Activated CD4-positive, alpha-beta T cell treated with anti-CD3 and anti-CD28 coated beads, Interleukin-2, amount 50 U/mL, for 16 hours (primary cell): ENCODE measurements around the gene GRB10.
"Not testable (repeated sequence)": the region's sequence is repeated elsewhere in the genome, so short reads cannot be mapped to it uniquely, and the experiment has no call there.

Experiments used
- DNase-seq: peaks from one replicate; pipeline ENCODE4 v3.0.0-alpha.2; 2020

The GRB10 gene

DNA sequence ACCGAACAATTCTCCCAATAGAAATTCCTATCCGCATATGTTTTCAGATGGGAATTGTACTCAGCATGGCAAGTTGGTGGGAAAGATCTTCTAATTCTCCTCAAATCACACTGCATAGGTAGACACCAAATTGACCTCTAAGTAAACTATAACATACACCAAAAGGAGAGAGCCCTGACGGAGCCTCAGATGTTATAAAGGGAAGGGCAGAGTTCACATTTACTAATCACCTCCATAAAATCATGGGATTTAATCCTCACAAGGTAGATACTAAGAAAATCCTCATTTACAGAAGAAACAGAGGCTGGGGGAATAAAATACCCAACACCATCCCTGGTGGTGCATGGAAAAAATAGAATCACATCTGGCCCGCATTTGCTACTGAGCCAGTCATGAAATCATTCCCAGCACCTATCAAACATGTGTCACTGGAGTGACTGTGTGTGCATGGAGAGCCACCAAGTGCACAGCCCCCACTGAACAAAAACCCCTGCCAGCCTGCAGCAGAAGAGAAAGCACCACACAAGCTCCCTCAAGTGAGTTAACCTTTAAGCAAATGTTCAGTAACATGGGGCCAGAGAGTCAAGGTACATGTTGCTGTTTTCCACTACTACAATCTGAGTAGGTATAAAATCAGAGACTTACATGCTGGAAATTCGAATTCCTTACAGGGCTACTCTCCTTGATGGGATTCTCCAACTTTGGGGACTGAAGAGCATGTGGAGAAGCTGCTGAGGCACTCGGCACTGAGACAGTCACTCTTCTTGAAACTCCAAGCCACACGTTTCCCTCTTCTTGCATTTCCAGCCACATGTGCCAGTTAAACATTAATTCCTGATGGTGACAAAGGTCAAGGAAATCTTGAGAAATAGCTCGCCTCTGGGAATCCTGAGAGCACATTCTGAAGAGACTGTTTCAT, 217.8 kb downstream of the GRB10 start, which contains the start of gene DDC:
TSS of gene DDC (minus strand) at position 766 of the 919 bp plus-strand sequence. CDS start 21,320 bp downstream, outside the sequence.
- no peak for DNase-seq

DNA sequence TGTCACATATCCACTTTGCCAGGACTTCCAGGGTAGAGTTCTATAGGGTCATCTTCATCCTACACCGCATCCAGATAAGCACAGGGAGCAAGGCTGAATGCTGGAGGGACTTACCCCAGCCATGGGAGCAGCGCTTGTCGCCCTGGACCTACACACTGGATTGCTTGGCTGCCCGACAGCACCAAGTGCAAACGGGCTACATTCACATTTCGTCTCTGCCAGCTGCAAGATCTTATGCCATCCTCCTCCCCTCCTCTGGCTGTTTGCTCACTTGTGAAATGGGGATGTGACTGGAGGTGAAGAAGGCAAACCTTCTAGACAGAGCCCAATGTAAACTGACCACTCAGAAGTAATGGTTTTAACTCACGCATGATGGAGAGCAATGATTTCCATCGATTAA, 218.5 kb downstream of the GRB10 start:
- DNase-seq, result no peak

GRCh38 chr7:50562136-50562535, 220.6 kb downstream of the GRB10 start:
- no peak for DNase-seq

DNA sequence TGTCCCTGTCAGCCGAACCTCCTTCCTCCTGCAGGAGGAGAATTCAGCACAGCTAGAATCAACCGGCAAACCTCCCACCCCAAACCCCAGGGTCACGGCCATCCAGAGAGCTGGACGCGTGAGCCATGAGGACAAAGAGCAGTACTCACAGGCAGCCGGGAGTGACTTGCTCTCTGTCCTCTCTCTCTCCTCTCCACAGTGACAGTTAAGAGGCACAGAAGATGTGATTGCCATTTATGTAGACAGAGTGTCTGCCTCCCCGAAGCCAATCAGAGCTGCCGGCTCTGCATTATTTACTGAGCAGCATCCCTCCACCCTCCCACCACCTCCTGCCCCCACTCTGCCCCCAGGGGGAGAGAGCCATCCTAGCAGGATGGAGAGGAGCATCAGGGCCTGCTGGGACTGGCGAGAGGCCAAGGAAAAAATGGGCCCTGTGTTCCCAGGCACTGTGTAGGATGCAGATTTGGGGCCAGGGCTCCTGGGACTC, 221.8 kb downstream of the GRB10 start:
- DNase-seq, result no peak

GRCh38 chr7:50559881-50560280, 222.8 kb downstream of the GRB10 start:
- DNase-seq, result no peak

- no peak for DNase-seq
Observed at GRCh38 chr7:50558294-50559053, 224.2 kb downstream of the GRB10 start.

DNA sequence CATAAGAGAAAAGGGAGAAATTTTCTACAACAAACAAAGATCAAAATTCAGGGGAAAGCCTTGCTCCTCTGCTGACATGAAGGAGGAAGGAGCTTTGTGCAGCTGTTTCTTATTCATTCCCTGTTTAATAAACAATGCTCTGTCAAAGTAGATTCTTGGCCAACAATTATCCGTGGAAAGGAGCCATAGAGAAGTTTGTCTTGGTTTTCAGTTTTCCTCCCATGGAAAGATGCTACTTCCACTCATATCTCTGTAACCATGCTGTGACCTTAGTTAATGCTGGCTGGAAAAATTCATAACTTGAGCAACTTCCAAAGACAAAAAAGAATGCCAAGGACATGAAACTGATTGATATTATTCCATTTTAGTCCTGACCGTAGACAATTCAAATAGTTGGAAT, 225.6 kb downstream of the GRB10 start:
- no peak for DNase-seq

DNA sequence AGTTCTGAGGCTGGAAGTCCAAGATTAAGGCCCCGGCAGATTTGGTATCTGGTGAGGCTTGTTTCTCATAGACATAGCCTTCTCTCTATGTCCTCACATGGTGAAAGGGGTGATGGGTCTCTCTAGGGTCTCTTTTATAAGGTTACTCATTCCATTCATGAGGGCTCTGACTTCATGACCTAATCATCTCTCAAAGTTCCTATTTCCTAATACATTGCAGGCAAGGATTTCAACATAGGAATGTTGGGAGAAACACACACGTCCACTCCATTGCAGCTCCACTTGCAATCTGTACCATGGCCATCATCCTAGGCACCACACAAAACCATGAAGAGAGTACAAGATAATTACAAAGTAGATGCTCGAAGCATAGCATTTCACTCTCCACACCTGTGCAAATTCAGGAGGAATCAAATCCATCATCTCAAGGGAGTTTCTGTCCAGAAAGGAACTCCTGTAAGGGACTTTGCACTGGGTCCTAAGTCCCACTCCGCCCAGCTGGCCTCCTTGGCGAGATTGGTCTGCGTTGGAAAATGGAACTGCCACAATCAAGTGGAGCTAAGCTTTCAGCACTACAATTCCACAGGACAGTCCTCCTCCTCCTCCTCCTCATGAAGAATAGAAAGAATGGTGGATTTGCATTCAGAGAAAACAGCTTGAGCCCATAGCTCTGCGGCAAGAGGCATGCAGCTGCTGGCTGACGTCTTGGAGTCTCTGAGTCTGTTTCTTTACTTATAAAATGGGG, 226.3 kb downstream of the GRB10 start:
- no peak for DNase-seq

DNA sequence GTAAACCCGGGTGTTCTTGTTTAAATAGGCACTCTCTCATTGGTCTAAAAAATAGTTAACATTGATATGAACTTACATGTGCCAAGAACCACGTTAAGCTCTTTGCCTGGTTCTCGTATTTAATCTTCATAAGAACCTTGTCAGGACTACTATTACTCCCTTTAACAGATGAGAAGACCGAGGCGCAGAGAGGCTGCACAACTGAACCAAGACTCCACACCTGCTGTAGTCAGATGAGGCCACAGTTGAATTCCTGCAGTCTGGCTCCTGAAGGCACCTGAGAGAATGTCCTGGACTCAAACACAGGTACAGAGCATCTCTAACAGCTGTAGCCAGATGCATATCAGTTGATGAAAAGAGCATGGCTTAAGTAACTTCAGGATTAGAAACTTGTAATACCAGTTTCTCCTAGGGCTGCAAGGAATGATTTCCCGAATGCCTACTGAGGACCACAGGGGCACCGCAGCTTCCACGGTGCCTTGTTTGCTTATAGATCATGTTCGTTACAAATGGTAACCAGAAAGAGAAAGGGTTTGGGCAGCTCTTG, 227.0 kb downstream of the GRB10 start:
- no peak for DNase-seq

- no peak for DNase-seq
Observed at GRCh38 chr7:50554431-50555322, 228.0 kb downstream of the GRB10 start.

GRCh38 chr7:50553973-50554372, 228.7 kb downstream of the GRB10 start:
- DNase-seq, result no peak

DNA sequence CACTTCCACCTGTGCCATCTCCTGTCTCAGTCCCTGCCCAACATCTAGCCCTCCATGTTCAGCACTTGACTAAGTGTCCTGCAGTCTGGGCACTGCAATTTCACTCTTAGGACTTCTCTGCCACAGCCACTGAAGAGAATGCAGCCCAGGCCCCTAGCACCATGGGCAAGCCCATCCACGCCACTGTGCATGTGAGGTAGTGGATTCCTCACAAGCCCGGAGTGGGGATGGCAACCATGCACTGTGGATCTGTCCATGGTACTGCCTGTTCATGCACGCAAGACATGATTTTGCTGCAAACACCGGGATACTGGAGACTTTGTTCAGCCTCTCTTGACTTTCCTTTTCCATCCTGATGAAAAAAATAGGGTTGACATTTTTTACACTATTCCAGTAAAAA, 229.8 kb downstream of the GRB10 start:
- no peak for DNase-seq

DNA sequence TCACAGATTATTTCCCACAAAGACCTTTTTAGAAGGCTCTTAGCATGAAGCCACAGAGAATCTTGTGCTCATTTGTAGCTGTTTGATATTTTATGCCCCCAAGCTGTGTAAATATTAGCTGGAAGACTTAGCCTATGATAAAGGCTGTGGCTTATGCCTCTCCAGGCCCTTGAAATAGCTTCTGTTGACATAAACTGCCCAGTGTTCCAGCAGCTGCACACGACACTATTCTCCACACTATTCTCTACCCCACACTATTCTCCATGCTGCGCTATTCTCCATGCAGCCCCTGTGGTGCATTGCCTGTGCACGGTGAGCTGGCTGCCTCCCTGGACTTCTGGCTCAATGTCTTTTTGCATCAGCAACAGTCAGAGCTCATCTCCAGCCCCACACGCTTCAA, 230.6 kb downstream of the GRB10 start:
- no peak for DNase-seq

- DNase-seq, result not testable (repeated sequence)
Observed at GRCh38 chr7:50545613-50546012, 237.1 kb downstream of the GRB10 start.

DNA sequence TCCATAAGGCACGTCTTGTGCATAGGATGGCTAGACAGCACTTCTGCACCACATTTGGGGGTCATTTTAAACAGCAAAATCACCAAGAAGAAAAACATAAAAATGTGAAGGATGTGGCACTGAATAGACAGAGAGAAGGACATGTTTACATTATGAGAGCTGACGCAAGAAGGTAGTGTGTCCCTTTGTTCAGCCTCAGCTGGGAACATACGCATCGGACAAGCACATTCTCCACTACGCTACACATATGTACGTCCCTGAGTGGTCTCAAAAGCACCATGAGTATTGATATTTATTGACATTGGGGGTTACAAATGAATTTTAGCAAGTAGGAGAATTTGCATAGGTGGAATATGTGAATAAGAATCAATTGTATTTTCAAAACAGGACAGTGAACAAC, 237.7 kb downstream of the GRB10 start:
- no peak for DNase-seq

DNA sequence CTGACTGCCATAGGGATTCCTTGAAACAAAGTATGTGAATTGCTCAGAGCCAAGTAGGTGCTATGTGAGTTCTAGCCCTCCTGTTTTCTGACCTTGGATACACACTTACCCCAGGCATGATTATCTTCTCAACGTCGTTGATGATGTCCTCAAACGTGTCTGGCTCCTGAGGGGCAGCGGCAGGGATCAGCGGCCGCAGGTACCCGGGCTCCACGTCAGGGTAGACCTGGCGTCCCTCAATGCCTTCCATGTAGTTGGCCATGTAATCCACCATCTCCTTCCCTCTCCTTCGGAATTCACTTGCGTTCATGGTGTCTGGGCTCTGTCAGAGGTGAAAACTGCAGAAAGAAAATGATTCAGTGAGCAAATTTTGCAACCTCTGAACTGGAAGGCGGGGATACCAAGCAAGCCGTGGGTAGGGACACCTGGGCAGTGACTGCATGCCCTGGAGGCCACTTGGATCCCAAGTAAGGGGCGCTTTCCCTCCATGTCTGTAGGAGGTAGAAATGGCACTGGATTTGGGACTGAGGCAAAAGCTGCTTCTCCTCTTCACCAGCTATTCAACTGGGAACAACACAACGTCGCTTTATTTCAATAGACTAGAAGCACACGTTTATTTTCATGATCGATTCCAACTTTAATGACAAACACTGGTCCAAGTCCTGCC, 238.8 kb downstream of the GRB10 start:
- no peak for DNase-seq

DNA sequence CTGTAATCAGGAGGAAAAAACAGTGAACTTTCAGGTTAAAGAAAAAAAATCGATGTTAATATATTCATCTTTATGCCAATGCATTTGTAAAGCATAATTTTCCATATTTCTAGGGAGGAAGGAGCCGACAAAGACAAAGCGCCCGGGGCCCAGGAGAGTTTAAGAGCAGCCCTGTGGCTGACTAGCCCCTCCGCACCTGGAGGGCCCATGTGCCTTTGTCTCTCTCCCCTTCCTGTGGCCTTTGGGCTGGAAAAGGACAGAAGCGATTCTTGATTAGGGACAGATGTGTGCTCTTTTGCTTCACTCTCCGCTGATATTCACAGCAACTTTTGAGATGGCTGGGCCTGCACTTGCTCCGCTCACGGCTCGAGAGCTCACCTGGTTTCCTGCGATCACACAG, 240.6 kb downstream of the GRB10 start:
- DNase-seq, result no peak

DNA sequence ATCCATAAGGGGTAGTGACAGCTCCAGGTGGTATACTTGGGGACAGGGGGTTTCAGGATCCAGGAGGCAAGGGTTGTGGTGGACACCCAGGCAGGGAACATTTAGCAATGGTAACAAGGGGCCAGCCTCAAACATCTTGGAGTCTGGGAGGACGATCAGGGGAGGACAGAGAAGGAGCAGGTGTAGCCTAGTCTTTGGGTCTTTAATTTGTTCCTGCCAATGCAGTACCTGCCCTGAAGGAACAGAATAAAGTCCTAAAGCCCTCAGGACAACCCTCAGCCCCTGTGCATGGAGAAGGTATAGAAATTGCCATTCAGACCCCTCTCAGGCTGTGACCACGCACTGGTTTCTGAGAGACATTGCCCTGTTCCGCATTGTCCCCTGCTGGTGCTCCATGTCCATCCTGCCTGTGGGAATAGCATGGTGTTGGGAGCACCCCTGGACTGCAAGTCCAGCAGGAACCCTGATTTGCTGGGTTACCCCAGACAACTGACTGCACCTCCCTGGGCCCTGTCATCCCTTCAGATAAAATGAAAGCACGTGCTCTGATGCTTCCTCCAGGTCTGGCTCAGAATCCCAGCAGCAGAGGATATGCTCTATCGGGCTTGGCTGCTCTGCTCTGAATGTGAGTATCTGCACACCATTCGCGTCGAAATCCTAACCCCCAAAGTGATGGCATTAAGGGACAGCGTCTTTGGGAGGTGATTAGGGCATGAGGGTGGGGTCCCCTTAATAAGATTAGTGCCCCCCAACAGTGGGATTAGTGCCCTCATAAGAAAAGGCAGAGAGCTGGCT, 241.7 kb downstream of the GRB10 start:
- DNase-seq, result no peak
